HUES6 (cell line): ENCODE measurements around the gene SNX2.
A peak's percentile ranks its signal among the peaks of the same experiment; 100 is the strongest.
"Not testable (repeated sequence)": the region's sequence is repeated elsewhere in the genome, so short reads cannot be mapped to it uniquely, and the experiment has no call there.

Source experiments
- H3K27ac ChIP-seq: 2 replicates; pipeline ENCODE4 v1.7.0; 2013; ENCODE audit warnings: low read depth, mild to moderate bottlenecking, low read length, inconsistent platforms
- H3K27me3 ChIP-seq: 2 replicates; pipeline ENCODE4 v1.6.1; 2013; ENCODE audit warnings: low read length; ENCODE audit not compliant: control insufficient read depth, insufficient read depth
- H3K36me3 ChIP-seq: 2 replicates; pipeline ENCODE4 v1.6.1; 2013; ENCODE audit warnings: low read length; ENCODE audit not compliant: control insufficient read depth, insufficient read depth
- H3K4me1 ChIP-seq: 2 replicates; pipeline ENCODE4 v1.6.1; 2013; ENCODE audit warnings: low read length; ENCODE audit not compliant: control insufficient read depth, insufficient read depth
- H3K4me3 ChIP-seq: 2 replicates; pipeline ENCODE4 v1.5.1; 2013; ENCODE audit warnings: low read depth, low read length
- H3K9ac ChIP-seq: one replicate; pipeline ENCODE4 v1.6.1; 2013; ENCODE audit warnings: mild to moderate bottlenecking, low read length
- H3K9me3 ChIP-seq: 2 replicates; pipeline ENCODE4 v1.6.1; 2013; ENCODE audit warnings: low read depth, low read length; ENCODE audit not compliant: control insufficient read depth, insufficient read depth

Gene SNX2

GRCh38 chr5:122844136-122844909 is 69.4 kb downstream of the SNX2 start:
- Histone ChIP-seq H3K4me3 (peak overlapping the region; percentile 87), H3K27me3 (peaks cover 9% of the 10 kb centered on the region; the same call in 1 of the 2 replicates), H3K4me1 (peaks cover 20% of the 10 kb centered on the region), H3K9ac (peak overlapping the region; percentile 79), H3K9me3 (no peaks in the 10 kb centered on the region), H3K36me3 (no peaks in the 10 kb centered on the region), H3K27ac (no peak overlapping the region)

DNA sequence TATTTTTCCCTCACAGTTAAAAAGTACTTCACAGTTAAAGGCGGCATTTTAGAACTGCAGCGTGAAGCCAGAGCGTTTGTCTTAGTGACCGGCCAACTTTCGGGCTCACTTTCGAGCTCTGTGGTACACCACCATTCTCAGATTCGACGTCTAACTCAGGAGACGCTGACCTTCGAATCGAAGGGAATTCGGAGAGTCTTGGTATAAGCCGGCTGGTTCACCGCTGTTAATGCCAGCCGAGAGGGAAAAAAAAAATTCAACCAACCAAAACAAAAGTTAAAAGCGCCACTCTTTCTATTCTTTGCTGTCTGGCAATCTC is 70.0 kb downstream of the SNX2 start:
- no peaks in the 10 kb centered on the region for H3K36me3 ChIP-seq
- peak overlapping the region; percentile 79 for H3K9ac ChIP-seq
- H3K9me3 ChIP-seq: no peaks in the 10 kb centered on the region
- peaks cover 24% of the 10 kb centered on the region for H3K4me1 ChIP-seq
- H3K4me3 ChIP-seq: peak overlapping the region; percentile 87
- peaks cover 9% of the 10 kb centered on the region; the same call in 1 of the 2 replicates for H3K27me3 ChIP-seq
- H3K27ac ChIP-seq: peak overlapping the region; percentile 23; the same call in 1 of the 2 replicates

DNA sequence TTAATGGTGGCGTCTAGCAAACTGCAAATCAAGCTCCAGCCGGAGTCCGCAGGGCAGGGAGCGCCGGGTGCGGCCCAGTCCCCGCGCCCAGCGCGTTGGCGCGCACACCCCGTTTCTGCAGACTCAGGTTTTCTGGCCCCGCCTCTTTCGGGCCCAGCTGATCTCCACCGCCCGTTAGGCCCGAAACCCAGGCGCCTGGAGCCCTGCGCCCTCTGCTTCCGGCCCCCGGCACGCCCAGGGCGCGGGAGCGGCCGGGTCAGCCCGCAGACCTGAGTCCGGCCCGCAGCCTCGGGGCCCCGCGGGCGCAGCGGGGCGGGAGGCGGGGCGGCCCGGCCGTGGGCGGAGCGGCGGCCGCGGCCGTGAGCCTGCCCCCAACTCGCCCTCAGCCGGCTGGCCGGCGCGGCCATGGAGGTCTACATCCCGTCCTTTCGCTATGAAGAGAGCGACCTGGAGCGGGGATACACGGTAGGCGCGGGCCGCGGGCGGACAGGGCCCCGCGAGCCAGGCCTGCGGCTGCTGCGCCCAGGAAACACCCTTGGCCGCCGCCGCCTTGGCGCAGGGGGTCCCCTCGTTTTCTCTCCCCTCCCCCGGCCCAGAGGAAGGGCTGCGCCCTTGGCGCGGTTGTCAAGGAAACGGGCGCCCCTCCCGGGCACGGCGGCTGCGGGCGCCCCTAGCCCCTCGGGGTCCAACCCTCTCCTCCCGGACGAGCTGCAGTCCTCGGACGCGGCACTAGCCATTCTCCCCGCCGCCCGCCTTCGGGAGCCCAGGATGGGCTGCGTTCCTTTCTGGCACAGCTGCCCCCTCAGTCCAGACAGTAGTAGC is 70.6 kb downstream of the SNX2 start, which contains the start of gene SNX24:
Gene SNX24, plus strand, starts transcription at position 385 of the 822 bp plus-strand sequence. Its CDS starts 21 bp downstream, at position 406.
- peak within 1 kb of the TSS; percentile 72; the same call in 1 of the 2 replicates for H3K27ac ChIP-seq
- peaks cover 24% of the 10 kb centered on the region for H3K4me1 ChIP-seq
- peaks cover 9% of the 10 kb centered on the region; the same call in 1 of the 2 replicates for H3K27me3 ChIP-seq
- H3K4me3 ChIP-seq: peak within 1 kb of the TSS; percentile 87
- H3K9me3 ChIP-seq: no peaks in the 10 kb centered on the region
- H3K36me3 ChIP-seq: no peaks in the 10 kb centered on the region
- H3K9ac ChIP-seq: peak within 1 kb of the TSS; percentile 79

DNA sequence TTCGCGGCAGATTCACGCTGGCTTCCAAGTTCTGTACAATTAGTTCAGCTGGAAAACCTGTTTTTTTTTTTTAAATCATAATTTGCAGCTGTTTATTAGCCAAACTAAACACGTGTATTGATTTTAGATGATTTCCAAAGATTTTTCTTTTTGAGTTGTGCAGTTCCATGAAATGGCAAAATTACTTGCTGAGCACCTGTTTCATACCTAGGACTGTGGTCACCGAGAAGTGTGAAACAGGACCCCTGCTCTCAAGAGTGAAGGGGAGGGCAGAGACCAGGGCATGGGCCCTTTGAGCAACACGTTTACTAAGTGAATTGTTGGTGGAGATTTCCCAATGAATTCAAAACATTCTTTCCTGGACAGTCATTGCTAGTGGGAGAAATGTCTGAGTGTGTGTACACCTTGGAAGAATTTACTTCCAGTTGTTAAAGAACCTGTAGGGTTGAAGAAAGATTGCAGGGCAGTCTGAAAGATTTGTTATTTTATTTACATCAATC is 71.2 kb downstream of the SNX2 start:
- no peaks in the 10 kb centered on the region for H3K36me3 ChIP-seq
- H3K27me3 ChIP-seq: peaks cover 9% of the 10 kb centered on the region; the same call in 1 of the 2 replicates
- peak overlapping the region; percentile 79 for H3K9ac ChIP-seq
- peak overlapping the region; percentile 72; the same call in 1 of the 2 replicates for H3K27ac ChIP-seq
- H3K9me3 ChIP-seq: no peaks in the 10 kb centered on the region
- peaks cover 24% of the 10 kb centered on the region for H3K4me1 ChIP-seq
- peak overlapping the region; percentile 87 for H3K4me3 ChIP-seq

- Histone ChIP-seq H3K27me3 (peaks cover 9% of the 10 kb centered on the region; the same call in 1 of the 2 replicates), H3K36me3 (no peaks in the 10 kb centered on the region), H3K9ac (no peak overlapping the region), H3K4me3 (no peak overlapping the region), H3K4me1 (peaks cover 24% of the 10 kb centered on the region), H3K27ac (no peak overlapping the region), H3K9me3 (no peaks in the 10 kb centered on the region)
Measured at GRCh38 chr5:122847687-122848081, 72.8 kb downstream of the SNX2 start.

- Histone ChIP-seq H3K27me3 (peaks cover under 1% of the 10 kb centered on the region; the same call in 1 of the 2 replicates), H3K36me3 (no peaks in the 10 kb centered on the region), H3K4me3 (no peak overlapping the region), H3K4me1 (peaks cover 17% of the 10 kb centered on the region), H3K27ac (no peak overlapping the region), H3K9me3 (no peaks in the 10 kb centered on the region), H3K9ac (no peak overlapping the region)
Measured at GRCh38 chr5:122849771-122850170, 74.9 kb downstream of the SNX2 start.

- H3K36me3 ChIP-seq, H3K27ac ChIP-seq, H3K9ac ChIP-seq, H3K9me3 ChIP-seq, H3K27me3 ChIP-seq, H3K4me3 ChIP-seq: not testable (repeated sequence)
- peaks cover 15% of the 10 kb centered on the region for H3K4me1 ChIP-seq
Measured at GRCh38 chr5:122857538-122857937, 82.7 kb downstream of the SNX2 start.

GRCh38 chr5:122858451-122858850 is 83.6 kb downstream of the SNX2 start:
- H3K27me3 ChIP-seq: no peaks in the 10 kb centered on the region

DNA sequence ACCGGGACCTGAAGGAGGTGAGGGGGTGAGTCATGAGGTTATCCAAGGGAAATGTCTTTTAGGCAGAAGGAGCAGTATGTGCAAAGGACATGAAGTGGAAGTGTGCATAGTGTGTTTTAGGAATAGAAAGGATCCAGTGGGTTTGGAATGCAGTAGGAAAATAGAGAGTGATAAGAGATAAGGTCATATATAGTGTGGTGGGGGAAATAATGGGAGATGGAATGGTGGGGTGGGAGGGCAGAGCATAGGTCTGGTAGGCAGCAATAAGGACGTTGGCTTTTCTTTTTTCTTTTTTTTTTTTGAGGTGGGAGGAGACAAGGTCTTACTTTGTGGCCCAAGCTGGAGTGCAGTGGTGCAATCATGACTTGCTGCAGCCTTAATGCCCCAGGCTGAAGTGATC is 88.4 kb downstream of the SNX2 start:
- Histone ChIP-seq H3K27ac (no peak overlapping the region), H3K4me1 (peaks cover 15% of the 10 kb centered on the region), H3K36me3 (no peaks in the 10 kb centered on the region), H3K9ac (no peak overlapping the region), H3K9me3 (no peaks in the 10 kb centered on the region), H3K27me3 (no peaks in the 10 kb centered on the region), H3K4me3 (no peak overlapping the region)

More at GRCh38 chr5:122858451-122858850, 83.6 kb downstream of the SNX2 start:
- Histone ChIP-seq H3K36me3 (no peaks in the 10 kb centered on the region), H3K9me3 (no peaks in the 10 kb centered on the region), H3K27ac (no peak overlapping the region), H3K4me3 (no peak overlapping the region), H3K9ac (no peak overlapping the region), H3K4me1 (peaks cover 15% of the 10 kb centered on the region)

GRCh38 chr5:122863721-122864120 is 88.8 kb downstream of the SNX2 start:
- Histone ChIP-seq H3K36me3 (no peaks in the 10 kb centered on the region), H3K9me3 (no peaks in the 10 kb centered on the region), H3K9ac (no peak overlapping the region), H3K4me1 (peaks cover 15% of the 10 kb centered on the region), H3K27ac (no peak overlapping the region), H3K27me3 (no peaks in the 10 kb centered on the region), H3K4me3 (no peak overlapping the region)

GRCh38 chr5:122864400-122864799 is 89.5 kb downstream of the SNX2 start:
- Histone ChIP-seq H3K36me3 (no peaks in the 10 kb centered on the region), H3K9ac (no peak overlapping the region), H3K27me3 (no peaks in the 10 kb centered on the region), H3K9me3 (no peaks in the 10 kb centered on the region), H3K4me1 (peaks cover 19% of the 10 kb centered on the region), H3K27ac (no peak overlapping the region), H3K4me3 (no peak overlapping the region)
